Measurements from ENCODE around the gene SELPLG. TPM values are rescaled to one million over a fixed set of nuclear protein-coding genes. Genes with fewer than 3 reads are reported as not detected.

Gene SELPLG
- total and polyA plus RNA-seq, 2 of the 4 experiments (the other 2 are of a cell fraction): 3.2 to 10.8 TPM

DNA sequence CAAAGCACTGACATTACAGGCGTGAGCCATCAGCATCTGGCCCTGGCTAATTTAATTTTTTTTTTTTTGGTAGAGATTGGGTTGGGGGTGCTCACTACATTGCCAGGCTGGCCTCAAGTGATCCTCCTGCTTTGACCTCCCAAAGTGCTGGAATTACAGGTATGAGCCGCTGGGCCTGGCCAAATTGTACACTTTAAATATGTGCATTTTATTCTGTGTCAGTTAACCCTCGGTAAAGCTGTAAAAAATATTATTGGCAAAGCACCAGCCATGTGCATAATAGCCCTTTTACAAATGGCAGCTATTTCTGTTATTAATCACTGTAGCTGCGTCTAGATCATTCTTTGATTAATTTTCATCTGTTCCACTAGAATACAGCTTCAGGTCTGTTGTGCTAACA lies 47.8 kb downstream of the SELPLG start:
- H4K5ac ChIP-seq (ENCODE audit: low read depth, low read length): no peak overlapping the region
- no peak overlapping the region for H4K8ac ChIP-seq (ENCODE audit: low read depth in 2 of 2, low read length in 2 of 2)
- peaks cover 4% of the 10 kb centered on the region for H3K27me3 ChIP-seq (ENCODE audit: control insufficient read depth, insufficient read depth, low read length)
- no peak overlapping the region for H3K56ac ChIP-seq (ENCODE audit: extremely low read depth, insufficient read depth, low read length)
- no peak overlapping the region for H3K14ac ChIP-seq (replicated peaks; ENCODE audit: low read depth, low read length)
- no peak overlapping the region for H2BK20ac ChIP-seq (ENCODE audit: low read depth, low read length)
- dilution Hi-C loops (cut with HindIII; ENCODE audit: low sequenced_read_pairs, unreplicated experiment): no loop called here
- TF ChIP-seq, protein P1, sequence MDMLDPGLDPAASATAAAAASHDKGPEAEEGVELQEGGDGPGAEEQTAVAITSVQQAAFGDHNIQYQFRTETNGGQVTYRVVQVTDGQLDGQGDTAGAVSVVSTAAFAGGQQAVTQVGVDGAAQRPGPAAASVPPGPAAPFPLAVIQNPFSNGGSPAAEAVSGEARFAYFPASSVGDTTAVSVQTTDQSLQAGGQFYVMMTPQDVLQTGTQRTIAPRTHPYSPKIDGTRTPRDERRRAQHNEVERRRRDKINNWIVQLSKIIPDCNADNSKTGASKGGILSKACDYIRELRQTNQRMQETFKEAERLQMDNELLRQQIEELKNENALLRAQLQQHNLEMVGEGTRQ (IDR thresholded peaks at IDR 0.05; ENCODE audit: low read depth, low read length): no peak
- TF ChIP-seq FOS (IDR thresholded peaks at IDR 0.05; ENCODE audit: low read depth, low read length) (no peak), CTCF (conservative IDR thresholded peaks at IDR 0.05; ENCODE audit: low read depth, low read length) (no peak), RAD21 (IDR thresholded peaks at IDR 0.05; ENCODE audit: low read length) (no peak), ELK1 (IDR thresholded peaks at IDR 0.05; ENCODE audit: borderline replicate concordance, low read depth, low read length) (no peak), MXI1 (IDR thresholded peaks at IDR 0.05; ENCODE audit: borderline replicate concordance, low read depth, low read length) (no peak), POLR2A (IDR thresholded peaks at IDR 0.05; ENCODE audit: low read depth, low read length) (no peak), SMC3 (IDR thresholded peaks at IDR 0.05; ENCODE audit: low read depth, low read length) (no peak), RCOR1 (IDR thresholded peaks at IDR 0.05; ENCODE audit: insufficient replicate concordance, low read length) (no peak), CHD1 (IDR thresholded peaks at IDR 0.05; ENCODE audit: low read depth, low read length) (no peak), MAFK (IDR thresholded peaks at IDR 0.05; ENCODE audit: low read depth, low read length) (no peak), CEBPB (IDR thresholded peaks at IDR 0.05; ENCODE audit: low read depth, low read length) (no peak), NFE2L2 (IDR thresholded peaks at IDR 0.05; ENCODE audit: low read depth, low read length) (no peak), BHLHE40 (IDR thresholded peaks at IDR 0.05; ENCODE audit: low read depth, low read length) (no peak), RFX5 (IDR thresholded peaks at IDR 0.05; ENCODE audit: low read depth, low read length) (no peak), MAZ (IDR thresholded peaks at IDR 0.05; ENCODE audit: borderline replicate concordance, low read depth, low read length) (no peak)
- WGBS, 2 experiments (ENCODE audit: extremely low coverage in 2 of 2, insufficient read length in 1 of 2): 33% methylated on average over 1 of the region's 4 CpGs; no CpG with 5 or more reads in 1 of the 2 experiments
- H3K4ac ChIP-seq (ENCODE audit: low read depth, low read length): no peak overlapping the region
- no TSS peak for BruUV-seq (replicated peaks)
- ChIA-PET POLR2A (ENCODE audit: unreplicated experiment) (interaction anchor here (0.7 kb wide), 1 partner anchor 219 kb away, joined by 3 read pairs; no protein-coding TSS in a partner anchor), CTCF (no interaction called here)
- H3K4me3 ChIP-seq (ENCODE audit: insufficient read depth, low read depth, low read length): no peak overlapping the region
- H2AK9ac ChIP-seq (replicated peaks; ENCODE audit: low read depth, low read length, poor library complexity): no peak overlapping the region
- H3K36me3 ChIP-seq (ENCODE audit: control insufficient read depth, insufficient read depth, low read length): no peaks in the 10 kb centered on the region
- no peak overlapping the region for H3K4me2 ChIP-seq (ENCODE audit: low read depth, low read length)
- no peak for ATAC-seq (ENCODE audit: low read depth)
- H2BK5ac ChIP-seq (ENCODE audit: low read depth, low read length, poor library complexity, severe bottlenecking): no peak overlapping the region
- in situ Hi-C loops (cut with MboI; ENCODE audit: low sequenced_read_pairs): no loop called here
- no peak overlapping the region for H3K23ac ChIP-seq (ENCODE audit: low read depth, low read length)
- H2BK15ac ChIP-seq (ENCODE audit: low read depth, low read length): no peak overlapping the region
- H3K9ac ChIP-seq (ENCODE audit: low read depth, low read length): no peak overlapping the region
- no peak overlapping the region for H2AK5ac ChIP-seq (ENCODE audit: low read depth, low read length)
- intact Hi-C loops (cut with micrococcal nuclease): no loop called here
- peaks cover 11% of the 10 kb centered on the region; the same call in 1 of the 2 replicates for H3K4me1 ChIP-seq (ENCODE audit: control insufficient read depth, insufficient read depth, low read length)
- H4K91ac ChIP-seq (ENCODE audit: insufficient read depth, low read depth, low read length): no peak overlapping the region
- no peak for DNase-seq
- H2AFZ ChIP-seq (replicated peaks; ENCODE audit: low read length, poor library complexity): no peak overlapping the region
- H2BK120ac ChIP-seq (ENCODE audit: low read depth, low read length): no peak overlapping the region
- H3K27ac ChIP-seq (ENCODE audit: insufficient read depth, low read length): no peak overlapping the region
- no peak overlapping the region for H3K18ac ChIP-seq (ENCODE audit: low read depth, low read length)
- H3K9me3 ChIP-seq (ENCODE audit: control insufficient read depth, insufficient read depth, low read length): no peaks in the 10 kb centered on the region
- no peaks in the 10 kb centered on the region for H4K20me1 ChIP-seq (ENCODE audit: insufficient read depth, low read length)
- no peaks in the 10 kb centered on the region; the same call in 1 of the 2 replicates for H3K9me1 ChIP-seq (ENCODE audit: insufficient read depth, low read length)
- no peaks in the 10 kb centered on the region for H3K79me1 ChIP-seq (ENCODE audit: low read depth in 1 of 2, low read length in 2 of 2)

Data from IMR-90 (cell line).